Measurements from ENCODE around the gene MEIS1.

Gene MEIS1

DNA sequence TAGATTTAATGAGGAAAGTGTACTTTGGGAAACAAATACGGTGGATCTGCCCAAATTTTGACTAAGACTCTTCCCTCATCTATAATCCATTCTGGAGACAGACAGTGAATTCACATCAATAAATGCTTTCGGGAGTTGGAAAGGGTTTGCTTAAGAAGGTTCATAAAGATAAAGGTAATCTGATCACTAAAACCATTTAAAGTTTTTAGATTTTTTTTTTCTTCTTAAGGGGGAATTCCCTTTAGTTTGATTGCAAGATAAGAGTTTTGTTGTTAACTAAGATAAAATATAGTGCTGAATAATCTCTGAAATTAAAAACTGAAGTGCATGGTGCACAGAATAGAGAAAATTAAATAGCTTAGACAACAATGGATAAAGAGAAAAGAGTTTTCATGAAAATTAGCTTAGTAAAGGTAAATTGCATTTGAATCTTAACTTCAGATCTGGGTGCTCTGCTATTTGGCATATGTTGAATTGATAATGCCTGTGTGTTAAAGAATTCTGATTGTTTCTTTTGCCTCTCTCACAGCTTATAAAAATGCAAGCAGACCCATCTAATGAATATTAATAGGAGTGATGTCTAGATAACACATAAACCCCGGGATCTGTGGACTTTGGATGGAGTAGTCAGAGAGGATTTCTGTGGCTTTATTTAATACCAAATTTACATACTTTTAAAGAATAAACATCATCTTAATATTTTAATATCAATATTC, 100.8 kb downstream of the MEIS1 start:
- no peak for DNase-seq (ENCODE audit: low read depth in 2 of 2)

DNA sequence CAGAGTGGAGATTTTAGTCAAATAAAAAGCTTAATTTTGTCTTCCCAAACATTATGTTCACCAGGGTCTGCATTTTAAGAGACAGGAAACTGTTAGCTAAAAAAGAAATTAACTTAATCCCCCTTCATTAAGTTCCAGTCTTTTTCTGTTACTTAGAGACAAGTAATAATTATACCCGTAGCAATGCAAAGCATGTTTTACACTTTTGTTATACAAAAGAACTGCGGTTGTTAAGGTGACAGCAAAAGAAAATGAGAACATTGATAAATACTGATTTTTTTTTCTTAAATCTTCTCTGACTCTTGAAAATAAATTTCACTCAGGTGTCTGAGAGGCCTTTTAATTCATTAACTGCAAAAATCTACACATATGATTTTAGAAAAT, 101.4 kb downstream of the MEIS1 start:
- DNase-seq (ENCODE audit: low read depth in 2 of 2), result no peak

GRCh38 chr2:66536997-66537396, 102.1 kb downstream of the MEIS1 start:
- DNase-seq (ENCODE audit: low read depth in 2 of 2), result no peak

DNA sequence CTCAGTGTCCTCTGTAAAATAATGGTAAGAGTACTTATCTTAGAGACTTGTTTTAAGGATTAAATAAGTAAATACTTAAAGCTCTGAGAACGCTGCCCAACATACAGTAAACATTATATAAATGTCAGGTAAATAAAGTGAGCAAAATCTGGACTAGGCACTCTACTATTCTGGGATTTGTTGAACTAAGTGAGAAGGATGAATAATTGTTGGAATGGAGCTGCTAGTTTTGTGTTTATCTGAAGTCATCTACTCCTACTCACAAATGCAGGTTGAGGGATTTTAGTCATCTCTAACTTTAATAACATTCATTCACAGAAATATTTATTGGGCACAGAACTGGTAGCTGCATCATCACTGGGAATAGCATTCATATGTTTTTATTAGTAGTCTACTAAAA, 103.4 kb downstream of the MEIS1 start:
- DNase-seq (ENCODE audit: low read depth in 2 of 2), result no peak

DNA sequence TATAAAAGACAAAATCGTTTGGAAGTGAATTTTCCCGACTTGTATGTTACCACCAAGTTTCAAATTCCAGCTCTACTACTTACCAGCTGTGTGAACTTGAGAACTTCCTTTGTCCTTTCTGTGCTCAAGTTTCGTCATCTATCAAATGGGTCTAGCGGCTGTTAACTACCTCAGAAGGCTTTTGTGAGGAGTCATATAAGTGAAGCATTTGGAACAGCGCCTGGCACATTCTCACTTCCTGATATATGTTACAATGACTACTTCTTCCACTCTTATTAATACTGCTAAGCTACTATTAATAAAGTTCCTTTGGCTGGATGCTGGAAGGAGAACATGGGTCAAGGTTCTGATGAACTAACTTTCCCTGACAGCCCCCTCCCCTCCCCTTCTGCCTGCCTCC, 104.5 kb downstream of the MEIS1 start:
- no peak for DNase-seq (ENCODE audit: low read depth in 2 of 2)

DNA sequence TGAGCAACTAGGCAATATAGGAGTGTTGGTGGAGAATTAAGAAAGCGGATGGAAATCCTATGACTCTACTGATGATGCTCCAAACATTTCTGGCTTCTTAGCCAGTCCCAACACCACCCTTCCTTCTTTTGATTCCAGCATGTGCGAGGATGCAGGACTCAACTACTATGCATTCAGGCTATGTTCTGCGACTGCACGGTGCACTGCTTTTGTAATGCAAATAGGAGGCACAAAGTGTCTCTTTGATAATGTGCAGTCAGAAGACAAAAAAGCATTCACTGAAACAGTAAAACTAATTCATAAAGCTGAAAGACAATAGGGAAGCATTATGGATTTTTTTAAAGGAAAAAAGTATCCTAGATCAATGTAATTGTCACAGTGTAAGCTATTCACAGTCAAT, 106.7 kb downstream of the MEIS1 start:
- DNase-seq (ENCODE audit: low read depth in 2 of 2), result no peak

DNA sequence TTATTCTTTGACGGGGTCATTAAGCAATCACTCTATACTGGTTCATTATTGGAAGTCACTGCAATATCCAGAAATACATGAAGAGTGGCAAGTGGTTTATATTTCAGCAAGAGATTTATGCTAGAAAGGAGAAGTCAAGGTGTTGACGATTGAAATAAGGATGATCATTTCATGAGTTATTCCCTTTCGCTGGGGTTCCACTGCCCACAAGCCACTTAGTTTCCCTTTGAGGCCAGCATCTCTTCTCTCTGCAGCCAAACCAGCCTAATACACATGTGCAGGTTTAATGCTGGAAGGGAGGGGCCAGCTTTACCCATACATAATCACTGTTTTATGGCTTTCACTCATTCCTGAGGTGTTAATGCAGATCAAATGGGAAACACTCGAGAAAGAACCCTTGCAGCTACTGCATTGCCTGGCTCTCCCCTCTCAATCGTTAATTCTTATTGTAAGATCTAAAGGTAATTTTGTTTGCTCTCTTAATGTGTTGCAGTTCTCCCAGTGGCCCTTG, 108.4 kb downstream of the MEIS1 start:
- DNase-seq (ENCODE audit: low read depth in 2 of 2), result no peak

GRCh38 chr2:66544258-66544657, 109.3 kb downstream of the MEIS1 start:
- DNase-seq (ENCODE audit: low read depth in 2 of 2), result no peak

DNA sequence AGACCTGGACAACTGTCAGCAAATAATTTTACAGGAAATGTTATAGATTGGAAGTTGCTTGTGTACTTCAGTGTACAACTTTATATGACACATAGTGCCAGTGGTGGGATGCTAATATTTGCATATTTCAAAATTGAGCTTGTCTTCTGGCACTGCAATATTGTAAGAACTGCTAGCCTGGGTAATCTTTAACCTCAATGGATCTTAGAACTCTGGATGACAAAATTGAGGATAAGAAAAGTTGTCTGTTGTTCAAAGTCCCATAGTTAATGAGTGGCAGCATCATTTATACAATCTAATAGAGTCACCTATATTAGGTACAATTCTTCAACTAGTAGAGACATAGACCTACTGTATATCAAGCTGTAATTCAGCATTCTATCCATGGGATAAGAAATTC, 110.3 kb downstream of the MEIS1 start:
- no peak for DNase-seq (ENCODE audit: low read depth in 2 of 2)

GRCh38 chr2:66547118-66547517, 112.2 kb downstream of the MEIS1 start:
- DNase-seq (ENCODE audit: low read depth in 2 of 2), result no peak

DNA sequence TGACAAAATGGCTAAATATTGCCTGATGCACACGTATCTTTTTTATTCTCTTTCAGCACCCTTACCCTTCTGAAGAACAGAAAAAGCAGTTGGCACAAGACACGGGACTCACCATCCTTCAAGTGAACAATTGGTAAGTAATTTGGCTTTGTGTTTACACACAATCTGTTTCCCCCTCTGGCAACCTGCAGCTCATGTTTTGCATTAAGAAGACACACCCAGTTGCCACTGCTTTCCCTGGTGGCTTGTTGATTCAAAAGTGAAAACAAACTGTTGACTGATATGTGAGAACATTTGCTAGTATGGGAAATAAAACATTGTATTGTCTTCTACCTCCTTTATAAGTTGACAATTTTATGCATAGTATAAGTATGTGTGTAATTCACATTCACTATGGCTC, 113.0 kb downstream of the MEIS1 start:
- no peak for DNase-seq (ENCODE audit: low read depth in 2 of 2)

DNA sequence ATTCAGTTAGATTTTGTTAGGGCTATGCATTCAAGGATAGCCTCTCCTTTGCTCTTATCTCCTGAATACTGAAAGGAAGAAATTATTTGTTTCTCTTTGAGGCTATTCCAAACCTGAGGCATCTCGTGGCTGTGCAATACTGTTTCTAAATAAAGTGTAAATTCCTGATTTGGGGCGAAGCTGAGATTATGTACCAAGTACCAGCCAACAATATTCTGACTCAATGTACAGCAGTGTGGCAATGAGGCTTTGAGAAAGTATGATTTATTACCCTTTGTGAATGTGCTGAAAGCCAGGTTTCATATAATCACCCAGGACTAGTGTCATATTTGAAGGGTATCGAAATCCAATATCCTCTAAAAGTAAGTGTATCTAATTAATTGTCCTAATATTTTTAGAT, 113.5 kb downstream of the MEIS1 start:
- DNase-seq (ENCODE audit: low read depth in 2 of 2), result no peak

GRCh38 chr2:66550826-66551225, 115.9 kb downstream of the MEIS1 start:
- DNase-seq (ENCODE audit: low read depth in 2 of 2), result no peak

GRCh38 chr2:66553370-66553769, 118.4 kb downstream of the MEIS1 start:
- DNase-seq (ENCODE audit: low read depth in 2 of 2), result no peak

DNA sequence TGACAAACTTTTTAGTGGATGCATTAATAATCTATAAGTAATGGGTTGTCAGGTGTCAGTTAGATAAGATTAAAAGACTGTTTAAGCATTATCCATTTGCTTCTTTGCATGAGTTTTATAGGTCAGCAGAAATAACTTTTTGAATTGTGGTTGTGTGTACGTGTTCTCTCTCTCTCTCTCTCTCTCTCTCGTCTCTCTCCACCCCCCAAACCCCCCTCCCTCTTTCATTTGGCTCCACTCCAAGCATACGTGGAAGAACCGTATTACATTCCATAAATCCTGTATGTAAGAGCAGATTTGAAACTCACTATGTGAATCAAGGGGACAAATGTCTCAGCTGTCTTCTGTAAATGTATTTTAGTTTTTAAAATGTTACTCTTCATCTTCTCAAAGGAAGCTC, 120.2 kb downstream of the MEIS1 start:
- DNase-seq (ENCODE audit: low read depth in 2 of 2), result no peak

- no peak for DNase-seq (ENCODE audit: low read depth in 2 of 2)
Measured at GRCh38 chr2:66555501-66556324, 120.8 kb downstream of the MEIS1 start.

DNA sequence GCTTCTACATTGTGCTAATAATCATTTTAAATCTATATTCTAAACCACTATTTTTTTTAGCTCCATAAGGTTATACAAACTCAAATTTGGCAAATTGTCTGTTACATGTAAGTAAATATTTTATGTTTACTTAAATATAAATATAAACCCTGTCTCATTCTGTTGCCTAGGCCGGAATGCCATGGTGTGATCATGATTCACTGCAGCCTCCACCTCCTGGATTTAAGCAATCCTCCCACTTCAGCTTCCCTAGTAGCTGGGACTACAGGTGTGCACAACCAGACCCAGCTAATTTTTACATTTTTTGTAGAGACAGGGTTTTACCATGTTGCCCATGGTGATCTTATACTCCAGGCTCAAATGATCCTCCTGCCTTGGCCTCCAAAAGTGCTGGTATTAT, 124.7 kb downstream of the MEIS1 start:
- no peak for DNase-seq (ENCODE audit: low read depth in 2 of 2)

GRCh38 chr2:66560683-66561082, 125.8 kb downstream of the MEIS1 start:
- no peak for DNase-seq (ENCODE audit: low read depth in 2 of 2)

- no peak for DNase-seq (ENCODE audit: low read depth in 2 of 2)
Measured at GRCh38 chr2:66561645-66562303, 126.8 kb downstream of the MEIS1 start.

- no peak for DNase-seq (ENCODE audit: low read depth in 2 of 2)
Measured at GRCh38 chr2:66562304-66562685, 127.4 kb downstream of the MEIS1 start.

DNA sequence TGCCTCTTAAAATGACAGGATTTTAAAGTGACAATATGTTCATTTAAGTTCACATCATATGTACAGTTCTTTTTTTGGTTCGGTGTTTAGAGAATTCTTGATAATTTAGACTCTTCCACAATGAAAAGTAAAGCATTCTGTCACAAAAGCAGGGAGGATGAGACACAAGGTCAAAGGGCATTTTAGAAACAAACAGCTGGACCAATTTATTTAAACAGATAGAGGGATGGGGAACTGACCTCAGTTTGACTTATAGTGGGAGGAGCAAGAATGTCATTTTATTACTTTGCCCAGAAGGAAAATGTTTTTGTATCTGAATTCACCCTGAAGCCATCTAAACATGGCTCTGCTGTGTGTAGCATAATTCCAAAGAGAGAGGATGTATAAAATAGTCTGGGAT, 128.5 kb downstream of the MEIS1 start:
- no peak for DNase-seq (ENCODE audit: low read depth in 2 of 2)

GRCh38 chr2:66565291-66565690, 130.4 kb downstream of the MEIS1 start:
- DNase-seq (ENCODE audit: low read depth in 2 of 2), result no peak

All from stimulated activated CD8-positive, alpha-beta memory T cell treated with anti-CD3 and anti-CD28 coated beads, Interleukin-7, amount 100 ng/mL, for 1 hour (primary cell).